IPS-NIHi11 (cell line): ENCODE results near the gene SF3B2.
A peak's percentile ranks its signal among the peaks of the same experiment; 100 is the strongest.

Experiments
- DNase-seq: peaks from one replicate; pipeline ENCODE4 v3.0.0; 2012; ENCODE audit warnings: mixed read lengths, low spot score

Gene SF3B2

DNA sequence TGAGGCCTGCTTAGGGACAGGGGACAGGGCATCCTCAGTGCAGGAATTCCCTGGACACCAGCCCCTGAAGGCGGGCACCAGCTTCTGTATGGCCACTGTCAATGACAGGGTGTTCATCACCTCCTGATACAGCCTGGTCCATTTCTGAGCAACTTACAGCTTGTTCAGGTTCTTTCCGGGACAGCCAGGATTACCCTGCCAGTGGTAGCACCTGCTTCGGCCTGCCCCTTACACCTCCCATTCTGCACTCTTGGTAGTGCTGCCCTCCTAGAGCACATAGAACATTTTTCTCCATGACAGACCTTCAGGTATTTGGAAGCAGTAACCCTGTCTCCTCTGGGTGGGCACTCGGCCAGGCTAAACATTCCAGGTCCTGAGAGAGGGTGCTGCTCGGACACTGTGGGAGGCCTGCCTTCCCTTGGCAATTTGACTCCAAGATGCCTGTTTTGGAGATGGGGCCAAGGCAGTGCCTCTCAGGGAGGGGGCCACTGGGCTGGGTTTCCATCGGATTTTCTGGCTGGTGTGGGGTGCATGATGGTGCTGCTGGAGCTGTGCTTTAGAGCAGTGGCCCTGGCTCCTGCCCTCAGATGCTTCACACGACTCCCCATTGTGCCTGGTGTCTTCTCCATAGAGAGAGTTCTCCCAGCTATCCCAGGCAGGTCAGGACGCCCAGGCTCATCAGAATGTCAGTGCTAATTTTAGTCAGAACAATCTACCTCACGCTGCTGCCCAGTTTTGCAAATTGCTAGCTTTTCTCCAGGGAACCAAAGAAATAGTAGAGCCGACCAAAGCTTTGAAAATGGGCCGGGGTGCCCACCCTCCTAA, 4.4 kb upstream of the SF3B2 start:
- no peak for DNase-seq

DNA sequence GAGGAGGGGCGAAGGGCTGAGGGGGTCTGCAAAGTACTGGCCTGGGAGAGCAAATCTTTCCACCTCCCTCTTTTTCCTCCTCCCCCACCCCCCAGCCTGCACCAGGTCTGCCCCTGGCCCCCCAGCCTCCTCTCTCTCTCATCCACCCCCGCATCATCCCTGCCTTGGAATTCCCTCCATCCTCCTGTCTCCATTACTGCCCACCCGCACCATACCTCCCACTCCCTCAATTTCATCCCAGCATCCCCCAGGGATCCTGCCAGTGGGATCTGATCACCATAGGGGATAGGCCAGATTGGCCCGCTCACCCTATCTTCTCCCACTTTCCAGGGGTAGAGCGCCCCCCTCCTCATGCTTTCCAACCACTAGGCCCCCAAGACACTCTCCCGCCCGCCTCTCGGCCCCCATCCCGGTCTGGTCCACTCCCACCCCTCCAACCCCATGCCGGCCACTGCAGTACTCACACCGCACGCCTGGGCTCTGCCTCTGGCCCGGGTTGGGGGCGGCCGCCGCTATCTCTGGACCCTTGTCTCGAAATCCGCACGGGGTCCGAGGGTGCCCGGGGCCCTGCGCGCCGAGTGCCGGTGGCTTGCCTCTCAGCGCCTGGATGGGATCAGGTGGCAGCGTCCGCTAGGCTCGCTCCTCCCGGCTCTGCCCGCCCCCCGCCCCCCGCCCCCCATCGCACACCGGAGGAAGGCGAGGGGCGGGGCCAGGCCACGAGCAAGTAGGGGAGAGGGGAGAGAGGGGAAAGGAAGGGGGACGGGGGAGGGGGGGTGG, 3.4 kb upstream of the SF3B2 start, which contains the start of gene GAL3ST3:
Gene GAL3ST3 (minus strand): TSS at position 615 of the 777 bp plus-strand sequence. CDS start 3,746 bp downstream, outside the sequence.
- peak; percentile 84 for DNase-seq

DNA sequence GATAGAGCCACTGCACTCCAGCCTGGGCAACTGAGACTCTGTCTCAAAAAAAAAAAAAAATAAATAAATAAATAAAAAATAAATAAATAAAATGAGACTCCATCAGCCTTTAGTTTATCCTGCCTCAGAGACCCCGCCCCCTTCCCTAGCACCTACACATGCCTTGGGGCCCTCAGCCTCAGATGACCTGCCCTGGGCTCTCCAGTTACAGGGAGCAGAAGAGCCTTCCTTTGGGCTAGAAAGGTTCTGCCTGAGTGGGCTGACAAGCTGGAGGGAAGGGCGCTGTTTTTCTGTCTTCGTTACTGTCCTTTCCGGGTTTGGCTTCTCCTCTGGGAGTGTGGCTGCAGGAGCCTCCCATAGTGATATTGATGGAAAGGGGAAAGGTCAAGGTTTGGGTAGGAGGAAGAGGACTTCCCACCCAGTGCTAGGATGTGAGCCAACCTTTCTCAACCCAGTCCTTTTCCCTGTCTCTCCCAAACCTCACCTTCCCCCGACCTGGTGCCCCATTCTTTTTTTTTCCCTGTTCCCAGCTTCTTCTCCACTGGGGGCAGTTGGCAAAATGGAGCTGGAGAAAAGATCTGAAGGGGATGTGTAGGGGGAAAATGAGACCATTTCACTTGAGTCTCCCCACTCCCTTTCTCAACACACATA, 1.5 kb upstream of the SF3B2 start:
- no peak for DNase-seq

DNA sequence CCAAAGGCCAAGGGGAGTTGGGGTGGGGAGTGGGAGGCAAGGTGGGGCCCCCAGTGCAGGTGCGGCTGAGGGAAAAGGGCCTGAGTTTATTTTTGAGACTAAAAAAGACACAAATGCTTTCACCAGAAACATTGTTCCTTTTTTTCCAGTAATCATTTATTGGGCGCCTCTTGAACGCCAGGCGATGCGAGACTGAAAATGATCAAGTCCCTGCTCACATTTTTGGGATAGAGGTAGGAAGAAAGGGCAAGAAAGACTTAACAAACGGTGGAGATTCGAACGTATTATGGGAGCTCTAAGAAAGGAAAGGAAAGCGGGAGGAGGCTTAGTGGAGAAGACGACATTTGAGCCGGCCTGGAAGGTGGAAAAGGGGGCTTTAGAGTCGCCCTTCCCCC, 796 bp upstream of the SF3B2 start:
- no peak for DNase-seq

DNA sequence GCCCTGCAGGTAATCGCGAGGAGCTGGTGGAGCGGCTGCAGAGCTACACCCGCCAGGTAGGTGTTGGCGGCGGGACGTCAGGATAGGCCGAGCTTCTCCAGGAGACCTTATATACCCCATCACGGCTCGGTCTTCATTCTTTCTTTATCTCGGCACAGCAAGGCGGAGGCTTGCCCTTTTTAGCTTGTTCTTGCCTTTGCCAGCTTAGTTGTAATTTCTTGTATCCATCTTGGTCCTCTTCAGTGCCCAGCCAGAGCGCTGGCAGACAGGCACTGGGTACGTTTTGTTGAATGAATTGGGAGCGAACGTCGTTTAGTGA, 459 bp downstream of the SF3B2 start:
- no peak for DNase-seq

DNA sequence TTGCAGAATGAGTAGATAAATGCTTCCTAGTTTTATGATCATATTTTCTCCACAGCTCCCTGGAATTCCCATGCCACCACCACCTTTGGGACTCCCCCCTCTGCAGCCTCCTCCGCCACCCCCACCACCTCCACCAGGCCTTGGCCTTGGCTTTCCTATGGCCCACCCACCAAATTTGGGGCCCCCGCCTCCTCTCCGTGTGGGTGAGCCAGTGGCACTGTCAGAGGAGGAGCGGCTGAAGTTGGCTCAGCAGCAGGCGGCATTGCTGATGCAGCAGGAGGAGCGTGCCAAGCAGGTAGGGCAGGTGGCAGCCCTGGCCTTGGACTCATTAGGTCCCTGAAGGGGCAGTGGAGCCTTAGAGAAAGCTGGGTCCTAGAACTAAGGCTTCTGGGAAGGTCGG, 2.9 kb downstream of the SF3B2 start:
- no peak for DNase-seq

DNA sequence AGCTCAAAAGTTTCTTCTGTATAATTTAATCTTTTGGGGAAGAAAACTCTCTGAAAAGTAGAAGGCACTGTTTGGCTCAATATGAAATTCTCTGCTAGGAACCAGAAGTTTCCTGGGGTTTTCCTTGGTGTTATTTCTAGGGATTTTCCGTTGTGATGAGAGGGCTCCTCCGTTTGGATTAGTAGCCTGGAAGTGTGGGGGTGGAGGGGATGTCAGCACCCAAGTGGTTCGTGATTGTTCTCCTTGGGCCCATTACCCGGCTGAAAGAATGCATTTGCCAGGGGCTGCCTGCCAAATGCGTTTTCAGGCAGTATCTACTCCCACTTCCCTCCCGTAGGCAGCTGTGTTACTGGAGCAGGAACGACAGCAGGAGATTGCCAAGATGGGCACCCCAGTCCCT, 4.3 kb downstream of the SF3B2 start:
- DNase-seq: no peak

DNA sequence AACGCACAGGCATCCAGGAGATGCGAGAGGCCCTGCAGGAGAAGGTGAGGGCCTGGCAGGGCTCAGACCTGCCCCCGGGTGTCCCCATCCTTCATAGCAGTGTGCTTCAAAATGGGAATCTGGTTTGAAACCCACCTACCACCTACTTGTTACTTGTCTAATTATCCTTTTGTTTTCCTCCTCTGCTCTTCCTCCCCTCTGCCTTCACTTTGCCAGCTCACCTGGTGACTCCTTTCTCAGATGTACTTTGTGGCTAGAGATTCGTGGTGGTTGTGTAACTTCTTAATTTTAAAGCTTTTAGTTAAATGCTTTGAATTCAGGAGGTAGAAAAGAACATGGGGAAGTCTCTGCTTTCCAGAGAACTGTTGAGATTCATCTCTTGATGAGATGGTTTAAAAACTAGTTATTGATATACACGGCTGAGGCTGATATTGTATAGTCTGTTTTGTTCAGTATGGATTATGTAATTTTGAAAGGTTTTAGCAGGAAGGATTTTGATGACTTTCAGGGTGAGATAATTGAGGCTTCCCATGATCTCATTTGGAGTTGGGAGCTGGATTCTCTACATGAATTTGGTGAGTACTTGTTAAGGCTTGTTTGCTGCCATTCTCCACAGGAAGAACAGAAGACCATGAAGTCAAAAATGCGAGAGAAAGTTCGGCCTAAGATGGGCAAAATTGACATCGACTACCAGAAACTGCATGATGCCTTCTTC, 8.0 kb downstream of the SF3B2 start:
- DNase-seq: no peak

DNA sequence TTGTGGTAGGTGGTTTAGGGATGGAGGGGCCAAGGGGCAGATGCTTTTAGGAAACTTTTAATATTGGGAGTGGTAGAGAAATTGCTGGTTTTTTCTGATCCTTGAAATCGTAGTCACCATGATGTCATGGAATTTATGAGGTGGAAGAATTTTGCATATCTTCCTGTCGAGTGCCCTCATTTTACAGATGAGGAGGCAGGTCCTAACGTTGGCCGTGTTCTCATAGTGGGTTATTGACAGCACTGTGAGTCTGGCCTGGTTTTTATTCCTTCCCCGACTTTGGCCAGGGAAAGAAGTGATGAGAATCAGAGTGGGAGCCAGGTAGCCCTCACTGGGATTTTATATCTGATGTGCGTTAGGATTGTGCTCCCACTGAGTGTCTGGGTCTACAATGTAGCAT, 9.1 kb downstream of the SF3B2 start:
- DNase-seq: no peak

DNA sequence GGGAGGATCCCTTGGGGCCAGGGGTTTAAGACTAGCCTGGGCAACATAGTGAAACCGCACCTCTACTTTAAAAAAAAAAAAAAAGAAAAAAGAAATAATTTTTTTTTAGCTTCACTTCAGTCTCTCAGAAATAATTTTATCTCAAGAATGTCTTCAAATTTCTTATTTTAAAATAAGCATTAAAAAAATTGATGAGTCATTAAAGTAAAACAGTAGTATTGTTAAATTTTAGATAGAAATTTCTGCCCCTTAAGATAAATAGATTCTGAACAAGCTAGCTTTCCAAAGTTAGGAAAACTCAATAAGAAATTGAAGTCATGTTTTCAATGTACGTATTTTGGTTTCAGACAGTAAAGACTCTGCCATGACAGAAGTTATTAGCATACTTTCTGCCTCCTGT, 10.2 kb downstream of the SF3B2 start:
- no peak for DNase-seq

DNA sequence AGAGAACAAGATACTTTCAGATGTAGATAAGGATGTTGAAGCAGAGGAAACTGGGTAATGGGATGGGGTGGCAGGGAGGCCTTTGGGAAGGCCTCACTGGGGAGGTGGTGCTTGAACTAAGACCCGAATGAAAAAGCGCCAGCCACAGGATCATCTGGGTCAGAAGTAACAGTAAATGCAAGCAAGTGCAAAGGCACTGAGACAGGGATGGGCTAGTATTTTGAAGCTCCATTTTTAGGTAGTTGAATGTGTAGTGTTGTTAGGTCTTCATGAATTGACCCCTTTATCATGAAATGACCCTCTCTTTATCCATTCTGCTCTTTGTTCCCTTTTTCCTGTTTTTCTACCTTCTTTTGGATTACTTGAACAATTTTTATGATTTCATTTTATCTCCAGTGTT, 11.7 kb downstream of the SF3B2 start:
- DNase-seq: no peak

DNA sequence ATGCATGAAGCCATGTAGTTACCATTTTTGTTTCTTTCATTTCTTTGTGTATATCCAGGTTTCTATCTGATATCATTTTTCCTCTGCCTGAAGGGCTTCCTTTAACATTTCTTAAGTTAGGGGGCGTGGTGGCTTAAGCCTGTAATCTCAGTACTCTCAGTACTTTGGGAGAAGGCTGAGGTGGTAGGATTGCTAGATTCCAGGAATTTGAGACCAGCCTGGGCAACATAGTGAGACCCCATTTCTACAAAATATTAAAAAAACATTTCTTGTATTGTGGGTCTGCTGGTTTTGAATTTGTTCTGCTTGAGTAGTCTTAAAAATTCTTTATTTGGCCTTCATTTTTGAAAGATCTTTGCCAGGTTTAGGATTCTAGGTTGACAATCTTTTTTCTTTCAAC, 12.4 kb downstream of the SF3B2 start:
- no peak for DNase-seq

DNA sequence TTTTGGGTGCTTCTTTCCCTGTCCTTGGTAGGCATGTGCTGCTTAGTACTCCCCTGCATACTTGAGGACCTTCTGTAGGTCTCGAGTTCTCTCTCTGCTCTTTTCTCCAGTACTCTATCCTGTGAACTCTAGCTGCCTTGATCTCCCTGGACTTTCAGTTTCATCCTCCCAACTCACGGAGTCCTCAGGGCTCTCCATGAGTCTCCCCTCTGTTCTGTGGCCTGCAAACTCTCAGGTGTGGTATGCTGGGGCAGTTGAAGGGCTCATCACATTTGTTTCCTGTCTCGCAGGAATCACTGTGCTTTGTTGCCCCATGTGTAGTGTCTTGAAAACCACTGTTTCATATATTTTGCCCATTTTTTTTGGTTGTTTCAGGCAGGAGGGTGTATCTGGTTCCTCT, 14.6 kb downstream of the SF3B2 start:
- DNase-seq: no peak

DNA sequence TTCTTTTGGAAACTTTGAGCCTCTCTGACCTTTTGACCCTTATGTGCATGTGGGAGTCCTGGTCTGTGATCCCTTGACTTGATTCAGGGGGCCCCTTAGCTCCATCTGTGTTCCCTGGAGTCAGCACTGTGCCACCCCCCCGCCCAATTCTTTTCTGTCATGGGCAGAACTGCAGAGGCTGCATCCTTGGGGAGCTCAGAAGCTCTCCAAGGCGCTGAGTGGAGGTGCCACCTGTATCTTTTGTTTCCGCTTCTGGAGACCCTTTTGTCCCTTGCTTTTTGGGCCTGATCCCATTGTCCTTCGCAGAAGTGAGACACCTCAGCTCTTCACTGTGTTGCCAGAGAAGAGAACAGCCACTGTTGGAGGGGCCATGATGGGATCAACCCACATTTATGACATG, 15.5 kb downstream of the SF3B2 start:
- no peak for DNase-seq

DNA sequence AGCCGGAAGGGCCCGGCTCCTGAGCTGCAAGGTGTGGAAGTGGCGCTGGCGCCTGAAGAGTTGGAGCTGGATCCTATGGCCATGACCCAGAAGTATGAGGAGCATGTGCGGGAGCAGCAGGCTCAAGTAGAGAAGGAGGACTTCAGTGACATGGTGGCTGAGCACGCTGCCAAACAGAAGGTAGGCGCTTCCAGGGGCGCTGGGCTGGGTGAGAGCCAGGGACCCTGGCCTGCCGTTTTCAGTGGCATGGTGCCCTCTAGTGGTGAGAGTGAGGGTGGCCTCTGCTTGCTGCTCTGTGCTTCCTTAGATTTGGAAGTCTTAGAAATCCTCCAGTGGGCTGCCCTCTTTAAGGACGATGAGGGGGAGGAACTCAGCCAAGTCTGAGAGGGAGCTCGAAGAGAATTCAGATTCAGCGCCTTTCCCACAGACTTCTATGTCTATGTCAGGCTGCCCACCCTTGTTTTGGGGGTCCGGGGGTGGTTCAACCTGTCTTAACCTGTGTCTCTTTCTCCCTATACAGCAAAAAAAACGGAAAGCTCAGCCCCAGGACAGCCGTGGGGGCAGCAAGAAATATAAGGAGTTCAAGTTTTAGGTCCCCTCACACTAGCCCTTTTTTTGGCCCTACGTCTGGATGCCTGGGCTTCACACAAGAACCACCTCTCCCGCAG, 16.1 kb downstream of the SF3B2 start:
- DNase-seq: peak; percentile 87

DNA sequence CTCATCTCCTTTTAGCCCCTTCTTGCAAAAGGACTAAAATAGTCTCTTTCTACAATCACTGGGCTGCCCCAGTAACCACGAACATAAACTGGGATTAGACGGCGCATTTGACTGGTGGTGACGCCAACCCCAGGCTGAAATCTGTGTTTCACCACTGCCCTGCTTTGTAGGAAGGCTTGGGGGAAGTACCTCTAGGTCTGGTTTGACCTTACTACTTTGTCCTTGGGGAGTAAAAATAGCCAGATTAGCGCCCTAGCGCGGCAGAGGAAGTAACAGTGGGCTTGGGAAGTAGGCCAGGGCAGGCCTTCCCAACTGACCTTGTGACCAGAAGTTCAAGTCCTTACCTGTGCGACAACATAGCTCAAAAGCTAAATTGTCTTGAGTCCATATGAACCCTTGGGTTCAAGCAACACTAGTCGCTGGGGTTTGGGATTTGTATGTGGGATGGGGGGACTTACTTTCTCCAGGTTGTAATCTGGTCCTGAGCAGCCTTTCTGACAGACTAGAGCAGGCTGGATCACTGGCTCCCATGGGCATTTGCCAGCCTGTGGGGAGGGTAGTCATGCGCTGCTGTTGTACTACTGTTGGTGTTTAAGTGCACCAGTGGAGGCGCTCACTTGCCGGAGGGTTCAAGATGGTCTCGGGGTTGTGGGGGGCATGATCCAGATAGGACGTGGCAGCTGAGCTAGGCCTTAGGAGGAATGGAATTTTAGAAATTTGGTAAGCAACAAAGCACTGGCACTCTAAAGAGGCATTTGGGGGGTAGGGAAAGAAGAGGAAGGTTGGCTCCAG, 17.0 kb downstream of the SF3B2 start:
- no peak for DNase-seq

DNA sequence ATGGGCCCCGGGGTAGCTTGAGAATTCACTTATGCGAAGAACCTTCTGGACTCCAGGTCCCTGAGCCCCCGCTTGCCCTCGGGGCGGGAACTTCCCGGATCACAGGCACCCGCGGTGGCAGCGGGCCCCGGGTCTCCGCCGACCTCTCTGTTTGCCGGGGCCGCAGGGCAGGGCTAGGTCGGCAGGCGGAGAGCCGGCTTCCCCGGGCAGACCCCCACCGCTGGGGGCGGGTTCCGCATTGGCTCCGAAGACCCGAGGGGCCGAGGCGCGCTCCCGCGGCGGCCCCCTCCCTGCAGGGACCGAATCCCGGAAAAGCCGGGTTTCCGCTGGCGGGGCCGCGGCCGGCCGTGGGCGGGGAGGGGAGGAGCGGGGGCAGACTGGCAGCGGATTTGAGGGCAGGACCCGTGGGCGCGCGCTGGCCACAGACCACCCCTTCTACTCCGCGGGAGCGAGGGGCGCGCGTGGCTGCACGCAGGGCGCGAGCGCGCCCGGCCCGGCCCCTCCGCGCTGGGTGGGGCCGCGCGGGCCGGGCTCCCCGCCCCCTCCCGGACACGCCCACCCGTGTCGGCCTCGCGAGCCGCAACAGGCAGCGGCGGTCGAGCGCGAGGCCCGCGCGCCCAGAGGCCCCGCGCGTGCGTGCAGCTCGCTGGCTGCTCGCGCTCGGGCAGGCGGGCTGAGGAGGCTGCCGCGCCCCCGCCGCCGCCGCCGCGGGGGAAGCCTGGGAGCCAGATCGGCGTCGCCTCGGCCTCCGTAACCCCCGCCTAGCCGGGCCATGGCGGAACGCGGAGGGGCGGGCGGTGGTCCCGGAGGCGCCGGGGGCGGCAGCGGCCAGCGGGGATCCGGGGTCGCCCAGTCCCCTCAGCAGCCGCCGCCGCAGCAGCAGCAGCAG, 17.8 kb downstream of the SF3B2 start, which contains the start of gene PACS1:
Gene PACS1 (plus strand): TSS at position 558 of the 889 bp plus-strand sequence. CDS start 215 bp downstream, at position 773.
- peak; percentile 90 for DNase-seq

DNA sequence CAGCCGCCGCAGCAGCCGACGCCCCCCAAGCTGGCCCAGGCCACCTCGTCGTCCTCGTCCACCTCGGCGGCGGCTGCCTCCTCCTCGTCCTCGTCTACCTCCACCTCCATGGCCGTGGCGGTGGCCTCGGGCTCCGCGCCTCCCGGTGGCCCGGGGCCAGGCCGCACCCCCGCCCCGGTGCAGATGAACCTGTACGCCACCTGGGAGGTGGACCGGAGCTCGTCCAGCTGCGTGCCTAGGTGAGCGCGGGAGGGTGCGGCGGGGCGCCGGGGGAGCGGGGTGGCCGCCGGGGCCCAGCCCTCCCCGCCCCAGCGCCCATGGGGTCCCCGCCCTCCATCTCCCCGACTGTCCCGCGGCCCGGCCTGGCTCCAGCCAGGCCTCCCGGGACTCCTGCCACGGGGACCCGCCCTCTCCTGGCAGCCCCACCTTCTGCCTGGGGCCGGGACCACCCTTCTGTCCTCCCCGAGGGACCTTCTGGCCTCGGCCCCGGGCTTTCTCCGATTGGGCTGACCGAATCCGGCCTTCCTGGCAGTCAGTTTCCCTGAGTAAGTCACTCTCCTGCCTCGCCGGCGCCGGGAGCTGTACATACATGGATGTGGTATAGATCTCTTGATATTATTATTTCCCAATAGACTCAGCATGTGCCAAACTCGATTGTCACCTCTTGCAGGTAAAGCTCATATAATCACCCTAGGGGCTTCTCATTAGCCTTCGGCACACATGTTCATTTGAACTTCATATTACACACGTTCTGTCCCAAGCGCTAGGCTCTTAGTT, 18.6 kb downstream of the SF3B2 start:
- peak; percentile 62 for DNase-seq

DNA sequence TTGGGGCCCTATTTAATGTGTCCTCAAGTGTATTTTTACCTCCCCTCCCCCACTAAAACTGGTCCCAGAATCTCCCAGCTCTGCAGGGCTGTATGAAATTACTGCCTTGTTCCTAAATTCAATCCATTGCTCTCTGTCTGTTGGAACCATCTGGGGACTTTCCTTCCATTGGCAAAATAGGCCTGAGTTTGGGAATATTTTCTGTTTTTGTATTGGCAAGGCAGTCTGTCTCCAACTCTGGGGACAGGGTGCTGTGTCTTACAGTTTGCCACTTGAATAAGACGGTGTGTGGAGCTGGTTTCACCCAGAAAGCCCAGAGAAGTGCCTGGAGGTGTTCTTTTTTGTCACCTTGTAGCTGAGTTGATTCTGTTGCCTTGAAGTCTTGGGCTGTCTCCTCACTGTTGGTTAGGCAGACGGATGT, 19.2 kb downstream of the SF3B2 start:
- no peak for DNase-seq
